GM21786 (cell line): Measurements from ENCODE around the gene SNX6.
A peak's percentile ranks its signal among the peaks of the same experiment; 100 is the strongest.
"Not testable (repeated sequence)": the region's sequence is repeated elsewhere in the genome, so short reads cannot be mapped to it uniquely, and the experiment has no call there.

Experiments used
- ATAC-seq: cut with Tn5 transposase; IDR thresholded peaks from one replicate; pipeline ENCODE4 v1.9.1; 2021; ENCODE audit not compliant: unreplicated experiment

Gene SNX6

GRCh38 chr14:34569750-34570149 is 60.2 kb downstream of the SNX6 start:
- no peak for ATAC-seq

GRCh38 chr14:34568803-34569202 is 61.1 kb downstream of the SNX6 start:
- no peak for ATAC-seq

GRCh38 chr14:34562776-34563150 is 67.2 kb downstream of the SNX6 start:
- ATAC-seq: no peak

- ATAC-seq: not testable (repeated sequence)
Measured at GRCh38 chr14:34562037-34562775, 67.7 kb downstream of the SNX6 start.

GRCh38 chr14:34556498-34556829 is 73.5 kb downstream of the SNX6 start:
- peak; percentile 48 for ATAC-seq

GRCh38 chr14:34555583-34556497 is 74.1 kb downstream of the SNX6 start:
- ATAC-seq: peak; percentile 76

GRCh38 chr14:34554540-34555250 is 75.3 kb downstream of the SNX6 start:
- no peak for ATAC-seq

- not testable (repeated sequence) for ATAC-seq
Measured at GRCh38 chr14:34549276-34549966, 80.5 kb downstream of the SNX6 start.

GRCh38 chr14:34548472-34548981 is 81.4 kb downstream of the SNX6 start:
- no peak for ATAC-seq

GRCh38 chr14:34547136-34547520 is 82.8 kb downstream of the SNX6 start:
- ATAC-seq: peak; percentile 16

GRCh38 chr14:34546272-34547135 is 83.4 kb downstream of the SNX6 start:
- ATAC-seq: peak; percentile 73

- ATAC-seq: not testable (repeated sequence)
Measured at GRCh38 chr14:34540181-34541059, 89.5 kb downstream of the SNX6 start.

- peak; percentile 100 for ATAC-seq
Measured at GRCh38 chr14:34539407-34540180, 90.4 kb downstream of the SNX6 start, which contains the start of gene EAPP. EAPP (minus strand) TSS chr14:34539701; CDS start chr14:34539628, 73 bp downstream.

GRCh38 chr14:34538871-34539406 is 91.0 kb downstream of the SNX6 start:
- ATAC-seq: no peak

GRCh38 chr14:34538096-34538495 is 91.9 kb downstream of the SNX6 start:
- ATAC-seq: not testable (repeated sequence)

GRCh38 chr14:34537677-34538009 is 92.3 kb downstream of the SNX6 start:
- ATAC-seq: no peak

- ATAC-seq: no peak
Measured at GRCh38 chr14:34536951-34537676, 92.8 kb downstream of the SNX6 start.
